IPS-18a (cell line): ENCODE data around the gene CATSPER4.
A peak's percentile ranks its signal among the peaks of the same experiment; 100 is the strongest.

Source experiments
- H3K27ac ChIP-seq: one replicate; pipeline ENCODE4 v1.5.1; 2013; ENCODE audit warnings: low read length
- H3K27me3 ChIP-seq: one replicate; pipeline ENCODE4 v1.6.1; 2013; ENCODE audit warnings: mild to moderate bottlenecking, low read length; ENCODE audit not compliant: control insufficient read depth, insufficient read depth
- H3K36me3 ChIP-seq: one replicate; pipeline ENCODE4 v1.6.1; 2013; ENCODE audit warnings: low read depth, low read length; ENCODE audit not compliant: control insufficient read depth
- H3K4me1 ChIP-seq: one replicate; pipeline ENCODE4 v1.6.1; 2013; ENCODE audit warnings: low read depth, low read length; ENCODE audit not compliant: control insufficient read depth
- H3K4me3 ChIP-seq: one replicate; pipeline ENCODE4 v1.5.1; 2013; ENCODE audit warnings: low read length
- H3K9ac ChIP-seq: one replicate; pipeline ENCODE4 v1.6.1; 2013; ENCODE audit warnings: mild to moderate bottlenecking, low read length, moderate library complexity
- H3K9me3 ChIP-seq: one replicate; pipeline ENCODE4 v1.6.1; 2013; ENCODE audit warnings: low read depth, low read length; ENCODE audit not compliant: control insufficient read depth

CATSPER4 gene

GRCh38 chr1:26168410-26169197 lies 21.8 kb upstream of the CATSPER4 start, which contains the start of gene C1orf232:
TSS of gene C1orf232 (minus strand) at chr1:26168963. CDS start at chr1:26168499, 464 bp downstream.
- Histone ChIP-seq H3K27ac (peak within 1 kb of the TSS; percentile 30), H3K9ac (peak within 1 kb of the TSS; percentile 76), H3K9me3 (no peaks in the 10 kb centered on the region), H3K27me3 (peaks cover 30% of the 10 kb centered on the region), H3K36me3 (no peaks in the 10 kb centered on the region), H3K4me3 (peak within 1 kb of the TSS; percentile 79), H3K4me1 (peaks cover 19% of the 10 kb centered on the region)

GRCh38 chr1:26169198-26169554 lies 21.2 kb upstream of the CATSPER4 start:
- Histone ChIP-seq H3K36me3 (no peaks in the 10 kb centered on the region), H3K27me3 (peaks cover 25% of the 10 kb centered on the region), H3K4me1 (peaks cover 19% of the 10 kb centered on the region), H3K9me3 (no peaks in the 10 kb centered on the region), H3K27ac (no peak overlapping the region), H3K9ac (peak overlapping the region; percentile 20), H3K4me3 (peak overlapping the region; percentile 79)

GRCh38 chr1:26169669-26170471 lies 20.5 kb upstream of the CATSPER4 start, which contains the start of gene ZNF593:
TSS of gene ZNF593 (plus strand) at chr1:26169908. CDS start at chr1:26169984, 76 bp downstream.
- Histone ChIP-seq H3K9me3 (no peaks in the 10 kb centered on the region), H3K36me3 (no peaks in the 10 kb centered on the region), H3K27me3 (peaks cover 19% of the 10 kb centered on the region), H3K27ac (peak within 1 kb of the TSS; percentile 30), H3K9ac (peak within 1 kb of the TSS; percentile 76), H3K4me1 (peaks cover 16% of the 10 kb centered on the region), H3K4me3 (peak within 1 kb of the TSS; percentile 79)

GRCh38 chr1:26170472-26170821 lies 20.0 kb upstream of the CATSPER4 start:
- peaks cover 13% of the 10 kb centered on the region for H3K27me3 ChIP-seq
- peak overlapping the region; percentile 76 for H3K9ac ChIP-seq
- H3K4me1 ChIP-seq = peaks cover 11% of the 10 kb centered on the region
- no peaks in the 10 kb centered on the region for H3K9me3 ChIP-seq
- H3K36me3 ChIP-seq = no peaks in the 10 kb centered on the region
- peak overlapping the region; percentile 79 for H3K4me3 ChIP-seq
- H3K27ac ChIP-seq = no peak overlapping the region

GRCh38 chr1:26171084-26172072 lies 19.0 kb upstream of the CATSPER4 start, which contains the start of gene ZNF593OS:
TSS of gene ZNF593OS (minus strand) at chr1:26171832. CDS start at chr1:26171661, 171 bp downstream.
- Histone ChIP-seq H3K27ac (no peak within 1 kb of the TSS), H3K9me3 (no peaks in the 10 kb centered on the region), H3K4me3 (peak within 1 kb of the TSS; percentile 79), H3K27me3 (peaks cover 4% of the 10 kb centered on the region), H3K4me1 (peaks cover 10% of the 10 kb centered on the region), H3K9ac (peak within 1 kb of the TSS; percentile 76), H3K36me3 (no peaks in the 10 kb centered on the region)

- Histone ChIP-seq H3K27ac (no peak overlapping the region), H3K9me3 (no peaks in the 10 kb centered on the region), H3K27me3 (no peaks in the 10 kb centered on the region), H3K36me3 (no peaks in the 10 kb centered on the region), H3K9ac (no peak overlapping the region), H3K4me3 (no peak overlapping the region), H3K4me1 (peaks cover 2% of the 10 kb centered on the region)
Observed at GRCh38 chr1:26175346-26175745, 15.1 kb upstream of the CATSPER4 start.

- Histone ChIP-seq H3K36me3 (no peaks in the 10 kb centered on the region), H3K9ac (no peak within 1 kb of the TSS), H3K9me3 (no peaks in the 10 kb centered on the region), H3K4me3 (peak within 1 kb of the TSS; percentile 42), H3K27me3 (no peaks in the 10 kb centered on the region), H3K27ac (no peak within 1 kb of the TSS), H3K4me1 (no peaks in the 10 kb centered on the region)
Observed at GRCh38 chr1:26177182-26177684, 13.2 kb upstream of the CATSPER4 start, which contains the start of gene CNKSR1. TSS of gene CNKSR1 (plus strand) at chr1:26177491. CDS start at chr1:26177548, 57 bp downstream.

- Histone ChIP-seq H3K36me3 (no peaks in the 10 kb centered on the region), H3K9ac (no peak overlapping the region), H3K9me3 (no peaks in the 10 kb centered on the region), H3K4me3 (no peak overlapping the region), H3K4me1 (no peaks in the 10 kb centered on the region), H3K27me3 (no peaks in the 10 kb centered on the region), H3K27ac (no peak overlapping the region)
Observed at GRCh38 chr1:26180010-26180506, 10.3 kb upstream of the CATSPER4 start.

- H3K27ac ChIP-seq = no peak overlapping the region
- H3K9ac ChIP-seq = no peak overlapping the region
Observed at GRCh38 chr1:26181586-26182382, 8.6 kb upstream of the CATSPER4 start.

GRCh38 chr1:26182383-26182696 lies 8.1 kb upstream of the CATSPER4 start:
- no peak overlapping the region for H3K4me3 ChIP-seq
- H3K9ac ChIP-seq = no peak overlapping the region
- H3K27me3 ChIP-seq = no peaks in the 10 kb centered on the region
- H3K9me3 ChIP-seq = no peaks in the 10 kb centered on the region
- H3K27ac ChIP-seq = no peak overlapping the region
- H3K4me1 ChIP-seq = no peaks in the 10 kb centered on the region
- H3K36me3 ChIP-seq = no peaks in the 10 kb centered on the region

More at GRCh38 chr1:26181586-26182382, 8.6 kb upstream of the CATSPER4 start:
- H3K4me1 ChIP-seq = no peaks in the 10 kb centered on the region
- H3K4me3 ChIP-seq = no peak overlapping the region
- no peaks in the 10 kb centered on the region for H3K27me3 ChIP-seq
- no peaks in the 10 kb centered on the region for H3K36me3 ChIP-seq
- no peaks in the 10 kb centered on the region for H3K9me3 ChIP-seq
